Endodermal cell (in vitro differentiated cells): Measurements from ENCODE around the gene BLTP2. TPM values are rescaled to one million over a fixed set of nuclear protein-coding genes. Genes with fewer than 3 reads are reported as not detected.

Experiments
- DNase-seq: peaks from one replicate; pipeline ENCODE4 v3.0.0-alpha.2; 2017
- H3K27ac ChIP-seq: 2 replicates; pipeline ENCODE4 v1.5.1; 2013; ENCODE audit warnings: mild to moderate bottlenecking, low read depth, low read length, moderate library complexity
- H3K27me3 ChIP-seq: 2 replicates; pipeline ENCODE4 v1.6.1; 2013; ENCODE audit warnings: mild to moderate bottlenecking, low read length, moderate library complexity; ENCODE audit not compliant: insufficient read depth, control insufficient read depth, poor library complexity, severe bottlenecking
- H3K36me3 ChIP-seq: 2 replicates; pipeline ENCODE4 v1.7.0; 2013; ENCODE audit warnings: mild to moderate bottlenecking, low read length, moderate library complexity; ENCODE audit not compliant: control insufficient read depth, insufficient read depth
- H3K4me1 ChIP-seq: one replicate; pipeline ENCODE4 v1.7.0; 2013; ENCODE audit warnings: low read length; ENCODE audit not compliant: control insufficient read depth, insufficient read depth
- H3K4me3 ChIP-seq: 2 replicates; pipeline ENCODE4 v1.5.1; 2013; ENCODE audit warnings: mild to moderate bottlenecking, low read length, moderate library complexity
- H3K9ac ChIP-seq: 2 replicates; pipeline ENCODE4 v1.6.1; 2013; ENCODE audit warnings: mild to moderate bottlenecking, low read length, moderate library complexity; ENCODE audit not compliant: poor library complexity, severe bottlenecking; ENCODE audit errors: extremely low read depth
- H3K9me3 ChIP-seq: 2 replicates; pipeline ENCODE4 v1.6.1; 2013; ENCODE audit warnings: mild to moderate bottlenecking, low read length, moderate library complexity; ENCODE audit not compliant: control insufficient read depth
- H3K27ac Mint-ChIP-seq: 2 replicates; pipeline ENCODE4 v1.8.0; 2020; ENCODE audit warnings: mixed read lengths
- H3K27me3 Mint-ChIP-seq: 2 replicates; pipeline ENCODE4 v1.8.0; 2021; ENCODE audit warnings: mild to moderate bottlenecking, mixed read lengths; ENCODE audit not compliant: insufficient read depth
- H3K36me3 Mint-ChIP-seq: 2 replicates; pipeline ENCODE4 v1.8.0; 2020; ENCODE audit warnings: low read depth, mixed read lengths
- H3K4me1 Mint-ChIP-seq: 2 replicates; pipeline ENCODE4 v1.8.0; 2020; ENCODE audit warnings: mixed read lengths
- H3K4me3 Mint-ChIP-seq: 2 replicates; pipeline ENCODE4 v1.8.0; 2020; ENCODE audit warnings: mild to moderate bottlenecking, moderate library complexity, mixed read lengths
- H3K9me3 Mint-ChIP-seq: 2 replicates; pipeline ENCODE4 v1.8.0; 2020; ENCODE audit warnings: mild to moderate bottlenecking, mixed read lengths
- CTCF ChIP-seq: fragments of 200-600 bp; sonication (generic); conservative IDR thresholded peaks from 2 replicates; pipeline ENCODE4 v1.5.0; 2021; ENCODE audit warnings: antibody characterized with exemption, mild to moderate bottlenecking
- WGBS, 2 experiments: methylation state at CpG; one replicate each; pipeline versions ENCODE4 v1.1.5 to v1.1.7; 2013; ENCODE audit warnings: missing lambda C conversion rate in 2 of 2, mixed read lengths in 1 of 2; ENCODE audit not compliant: insufficient coverage in 1 of 2, insufficient read length in 1 of 2; 5-methylcytosine and 5-hydroxymethylcytosine counted together
- total RNA-seq, 2 donors: library from RNA; stranded (reverse); fragmentation: NEBNext Ultra II Directional in 1 of 2; extraction: Animal tissue kit (Norgen Biotek cat#: 25700) in 1 of 2; gene quantifications; 2 replicates in 1 of 2; 3 replicates in 1 of 2; pipeline ENCODE4 v1.2.1, GENCODE V29; 2021

The BLTP2 gene
- total RNA-seq, 2 donors from 2014 or later: 132 to 144 TPM

GRCh38 chr17:28616281-28616680 is 28.7 kb downstream of the BLTP2 start:
- no peak for DNase-seq
- 93 to 94% methylated on average over 6 to 7 of the region's 7 CpGs for WGBS, 2 experiments
- Histone ChIP-seq H3K9ac (no peak overlapping the region), H3K27me3 (peaks cover 22% of the 10 kb centered on the region), H3K27ac (no peak overlapping the region), H3K36me3 (peaks cover 89% of the 10 kb centered on the region), H3K4me3 (no peak overlapping the region), H3K4me1 (no peaks in the 10 kb centered on the region), H3K9me3 (no peaks in the 10 kb centered on the region)
- peaks cover 12% of the 10 kb centered on the region for H3K27me3 Mint-ChIP-seq
- peaks cover 83% of the 10 kb centered on the region for H3K36me3 Mint-ChIP-seq
- no peak overlapping the region for H3K4me3 Mint-ChIP-seq
- peaks cover 4% of the 10 kb centered on the region for H3K4me1 Mint-ChIP-seq
- H3K27ac Mint-ChIP-seq: no peak overlapping the region
- no peak for TF ChIP-seq CTCF
- H3K9me3 Mint-ChIP-seq: no peaks in the 10 kb centered on the region

GRCh38 chr17:28615260-28615940 is 29.6 kb downstream of the BLTP2 start:
- 96 to 100% methylated on average over 2 to 4 of the region's 4 CpGs for WGBS, 2 experiments

GRCh38 chr17:28613931-28614381 is 31.0 kb downstream of the BLTP2 start, which contains the start of gene RSKR:
Gene RSKR, minus strand, starts transcription at chr17:28614185. Its CDS starts 24 bp downstream, at chr17:28614161.
- WGBS, 2 experiments: 98 to 100% methylated on average over 4 to 5 of the region's 5 CpGs
- H3K27me3 ChIP-seq: no peaks in the 10 kb centered on the region
- H3K9ac ChIP-seq: no peak within 1 kb of the TSS
- no peaks in the 10 kb centered on the region for H3K27me3 Mint-ChIP-seq
- peak within 1 kb of the TSS; percentile 64 for H3K27ac Mint-ChIP-seq
- TF ChIP-seq CTCF: no peak
- no peak within 1 kb of the TSS for H3K4me3 Mint-ChIP-seq
- H3K9me3 ChIP-seq: no peaks in the 10 kb centered on the region
- no peak within 1 kb of the TSS for H3K4me3 ChIP-seq
- H3K4me1 ChIP-seq: no peaks in the 10 kb centered on the region
- DNase-seq: no peak
- H3K9me3 Mint-ChIP-seq: no peaks in the 10 kb centered on the region
- peaks cover 85% of the 10 kb centered on the region for H3K36me3 ChIP-seq
- peaks cover 75% of the 10 kb centered on the region for H3K36me3 Mint-ChIP-seq
- H3K4me1 Mint-ChIP-seq: no peaks in the 10 kb centered on the region
- no peak within 1 kb of the TSS for H3K27ac ChIP-seq

More at GRCh38 chr17:28615260-28615940, 29.6 kb downstream of the BLTP2 start:
- Histone ChIP-seq H3K27ac (no peak overlapping the region), H3K4me3 (no peak overlapping the region), H3K27me3 (peaks cover 14% of the 10 kb centered on the region), H3K9me3 (no peaks in the 10 kb centered on the region), H3K4me1 (no peaks in the 10 kb centered on the region), H3K36me3 (peaks cover 89% of the 10 kb centered on the region), H3K9ac (no peak overlapping the region)
- no peak for DNase-seq
- Mint-ChIP-seq H3K27me3 (peaks cover 7% of the 10 kb centered on the region), H3K27ac (no peak overlapping the region), H3K4me1 (no peaks in the 10 kb centered on the region), H3K4me3 (no peak overlapping the region), H3K36me3 (peaks cover 82% of the 10 kb centered on the region), H3K9me3 (no peaks in the 10 kb centered on the region)
- TF ChIP-seq CTCF: no peak
